Right ventricle myocardium inferior (tissue), 1 donor: ENCODE measurements around the gene NRXN3. TPM values are rescaled to one million over a fixed set of nuclear protein-coding genes. Genes with fewer than 3 reads are reported as not detected.

Experiments used
- ATAC-seq: fragments of 200-7000 bp; cut with Tn5 transposase; one replicate; pipeline ENCODE4 v1.9.1; 2020; ENCODE audit warnings: mild to moderate bottlenecking, moderate library complexity
- DNase-seq: peaks from one replicate; pipeline ENCODE4 v3.0.0; 2021; ENCODE audit errors: missing footprints
- intact Hi-C: fragments of 100-400 bp; cut with DNase I; formaldehyde crosslinking; loops from one replicate; pipeline ENCODE4 v1.11.0; 2022
- total RNA-seq: library from RNA; stranded (reverse); fragmentation: NEBNext Ultra II Directional; extraction: Animal tissue kit (Norgen Biotek cat#: 25700); gene quantifications from one replicate; pipeline ENCODE4 v1.2.1, GENCODE V29; 2021
- donor health status: DM: no; HTN: yes; CAD: no; lungs with severe emphysema.

NRXN3 gene
- total RNA-seq, 1 donor from 2014 or later, result 1.4 TPM

DNA sequence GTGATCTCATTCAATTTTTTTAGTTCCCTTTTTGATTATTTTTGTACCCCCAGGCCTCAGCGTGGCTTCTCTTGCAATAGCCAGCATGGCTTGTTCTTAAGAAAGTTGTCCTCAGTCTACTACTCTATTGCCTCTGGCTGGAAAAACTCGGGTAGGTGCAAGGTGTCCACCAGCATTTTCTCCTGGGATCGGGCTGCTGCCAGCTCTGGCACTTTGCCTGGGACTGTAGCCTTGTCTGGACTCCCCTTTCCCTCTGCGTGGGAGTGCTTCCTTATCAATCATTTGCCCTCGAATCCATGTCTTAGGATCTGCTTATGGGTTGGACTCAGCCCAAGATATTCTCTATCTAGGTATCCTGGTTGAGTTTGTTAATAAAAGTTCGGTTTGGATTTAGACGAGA lies 1267.8 kb downstream of the NRXN3 start:
- ATAC-seq (no peak), DNase-seq (no peak)
- intact Hi-C loops, result no loop called here

DNA sequence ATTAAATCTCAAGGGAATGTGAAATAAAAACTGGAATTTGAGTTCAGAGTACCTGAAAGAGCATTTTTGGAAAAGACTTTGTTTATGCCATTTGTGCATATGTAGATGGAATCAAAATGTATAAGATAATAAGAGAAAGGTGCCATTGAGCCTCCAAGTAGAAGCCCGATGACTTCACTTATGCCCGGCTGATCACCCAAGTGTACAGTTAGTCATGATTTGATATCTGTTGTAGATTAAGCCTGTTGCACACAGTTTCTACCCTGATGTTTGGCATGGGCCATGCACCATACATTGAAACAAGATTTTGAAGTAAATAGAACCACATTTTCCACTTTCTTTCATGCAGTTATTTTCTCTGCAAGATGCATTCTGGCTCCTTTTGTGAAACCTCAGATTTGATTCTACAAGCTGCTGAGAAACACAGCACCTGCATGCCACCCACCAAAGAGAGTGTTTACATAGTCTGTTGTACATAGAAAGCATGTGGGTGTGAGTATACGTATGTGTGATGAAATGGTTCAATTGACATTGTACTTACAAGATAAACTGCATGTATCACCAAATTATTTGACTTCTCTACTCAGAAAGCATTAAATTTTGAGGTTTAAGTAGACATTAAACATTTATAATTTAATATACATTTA lies 1268.6 kb downstream of the NRXN3 start:
- ATAC-seq, result no peak
- no peak for DNase-seq
- intact Hi-C loops, result no loop called here

DNA sequence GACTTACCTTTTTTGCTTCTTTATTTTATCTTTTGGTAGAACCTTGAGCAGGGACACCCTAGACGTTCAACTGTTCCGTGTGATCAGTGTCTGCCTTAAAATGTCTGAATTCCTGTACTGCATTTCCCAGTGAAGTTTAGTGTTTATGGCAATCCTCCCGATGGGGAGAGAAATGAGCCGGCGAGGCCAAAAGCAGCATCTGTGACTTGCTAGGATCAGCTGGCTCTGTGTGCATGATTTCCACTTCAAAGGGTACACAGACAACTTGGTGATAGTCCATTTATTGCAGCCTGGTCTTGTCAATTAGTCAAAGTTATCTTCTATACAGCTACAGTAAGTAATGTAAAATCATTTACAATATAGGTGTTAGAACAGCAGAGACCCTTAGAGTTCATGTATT lies 1272.6 kb downstream of the NRXN3 start:
- ATAC-seq (no peak), DNase-seq (no peak)
- intact Hi-C loops, result no loop called here

DNA sequence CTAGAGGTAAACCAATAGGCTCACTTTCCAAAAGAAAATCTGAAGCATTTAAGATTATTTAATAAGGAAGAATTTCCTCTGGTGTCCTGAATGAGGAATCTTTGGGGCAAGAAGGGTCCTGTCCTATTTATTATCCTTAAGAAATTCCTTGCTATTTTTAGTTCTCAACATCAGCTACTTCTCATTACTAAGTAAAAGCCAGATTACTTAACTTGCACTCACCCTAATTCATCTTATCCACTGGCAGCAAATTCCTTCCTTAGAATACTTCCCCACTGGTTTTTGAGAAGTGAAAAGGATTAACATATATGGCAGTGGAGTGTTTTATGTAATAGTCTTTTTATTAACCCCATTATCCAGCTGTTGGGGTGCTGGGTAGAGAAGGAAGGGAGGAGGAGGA lies 1273.4 kb downstream of the NRXN3 start:
- DNase-seq, result no peak
- no peak for ATAC-seq
- intact Hi-C loops, result no loop called here

DNA sequence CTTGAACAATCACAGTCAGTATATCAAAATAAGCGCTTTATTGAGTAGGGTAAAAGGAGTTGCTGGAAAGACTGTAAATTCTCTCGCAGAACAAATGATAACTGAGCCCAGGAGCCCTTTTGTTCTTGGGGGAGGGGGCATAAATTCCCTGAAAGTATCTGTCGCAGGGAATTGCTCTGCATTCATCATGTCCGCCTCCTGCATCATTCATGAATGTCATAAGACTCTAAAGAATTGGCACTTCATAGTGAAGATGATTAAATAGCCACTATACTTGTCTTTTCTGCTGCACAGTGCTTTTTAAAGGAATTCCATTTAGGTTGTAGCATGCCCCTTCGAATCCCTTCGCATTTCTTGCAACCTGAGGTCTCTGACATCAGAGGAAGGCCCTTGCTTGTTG lies 1278.8 kb downstream of the NRXN3 start:
- ATAC-seq (no peak), DNase-seq (no peak)
- intact Hi-C loops, result no loop called here

DNA sequence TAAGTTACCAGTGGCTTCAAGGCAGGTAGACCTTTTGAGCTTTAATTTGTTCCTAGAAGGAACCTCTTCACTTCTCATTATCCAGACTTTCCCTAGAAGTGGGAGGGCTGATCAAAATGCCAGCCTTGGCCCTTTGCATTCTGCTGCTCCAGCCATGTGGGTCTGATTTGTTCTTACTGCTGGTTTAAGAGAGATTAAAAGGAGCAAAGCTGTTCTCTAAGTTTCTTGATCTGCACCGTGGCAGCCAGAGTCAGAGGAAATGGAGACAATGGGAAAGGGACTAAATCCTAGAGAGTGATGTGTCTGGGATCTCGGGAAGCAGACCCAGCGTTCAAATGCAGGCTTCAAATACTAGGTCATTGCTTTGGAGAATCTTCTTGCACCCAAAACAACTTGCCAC lies 1281.4 kb downstream of the NRXN3 start:
- intact Hi-C loops, result no loop called here
- ATAC-seq, result no peak
- DNase-seq, result no peak

DNA sequence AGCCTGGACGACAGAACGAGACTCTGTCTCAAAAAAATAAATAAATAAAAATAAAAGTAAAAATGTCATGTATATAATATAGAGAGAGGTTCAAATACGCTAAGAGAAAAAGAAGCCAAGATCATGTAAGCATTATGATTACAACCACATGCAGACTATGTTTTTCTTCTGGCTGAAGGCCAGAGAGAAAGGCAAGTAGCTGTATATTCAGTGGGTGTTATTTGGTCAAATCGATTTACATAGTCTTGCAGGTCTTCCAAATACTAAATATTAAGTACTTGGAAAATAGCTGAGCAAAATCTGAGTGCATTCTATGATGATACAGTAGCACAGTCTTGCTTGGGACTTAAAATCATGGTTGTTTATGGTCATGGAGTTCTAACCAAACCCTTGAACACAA lies 1283.1 kb downstream of the NRXN3 start:
- ATAC-seq (no peak), DNase-seq (no peak)
- intact Hi-C loops, result no loop called here

DNA sequence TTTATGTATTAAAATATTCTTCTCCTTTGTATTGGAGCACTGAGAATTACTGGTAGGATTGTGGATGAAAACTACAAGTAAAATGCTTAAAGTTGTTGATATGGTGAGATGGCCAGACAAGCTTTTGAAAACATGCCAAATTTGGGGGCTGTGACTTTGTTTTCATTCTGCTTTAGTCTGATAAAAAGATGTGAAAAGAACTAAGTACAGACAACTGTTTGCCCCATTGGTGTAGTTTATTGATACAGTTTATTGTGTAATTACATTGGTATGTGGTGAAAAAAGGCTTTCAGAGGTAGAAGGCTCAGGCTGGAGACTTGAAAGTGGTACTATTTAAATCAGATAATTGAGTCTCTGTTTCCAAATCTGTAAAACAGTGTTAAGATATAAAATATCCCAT lies 1294.3 kb downstream of the NRXN3 start:
- DNase-seq (no peak), ATAC-seq (no peak)
- intact Hi-C loops, result no loop called here

DNA sequence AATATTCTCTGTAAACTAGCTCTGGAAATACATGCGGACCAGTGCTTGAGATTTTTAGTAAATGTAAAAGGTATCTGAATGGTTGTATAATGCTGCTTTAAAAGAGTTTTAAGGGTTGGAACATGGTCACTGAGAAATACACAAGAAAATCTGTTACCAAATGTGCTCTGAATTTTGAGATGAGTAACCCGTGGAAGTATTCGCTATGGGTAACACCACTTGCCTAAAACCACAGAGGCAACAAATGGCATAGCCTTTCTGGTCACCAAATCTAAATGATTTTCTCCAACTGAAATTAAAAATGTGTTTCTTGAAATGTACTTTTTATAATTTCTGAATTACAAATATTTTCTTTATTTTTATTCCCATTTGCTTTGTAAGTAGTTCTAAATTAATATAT lies 1295.5 kb downstream of the NRXN3 start:
- ATAC-seq (no peak), DNase-seq (no peak)
- intact Hi-C loops, result no loop called here

DNA sequence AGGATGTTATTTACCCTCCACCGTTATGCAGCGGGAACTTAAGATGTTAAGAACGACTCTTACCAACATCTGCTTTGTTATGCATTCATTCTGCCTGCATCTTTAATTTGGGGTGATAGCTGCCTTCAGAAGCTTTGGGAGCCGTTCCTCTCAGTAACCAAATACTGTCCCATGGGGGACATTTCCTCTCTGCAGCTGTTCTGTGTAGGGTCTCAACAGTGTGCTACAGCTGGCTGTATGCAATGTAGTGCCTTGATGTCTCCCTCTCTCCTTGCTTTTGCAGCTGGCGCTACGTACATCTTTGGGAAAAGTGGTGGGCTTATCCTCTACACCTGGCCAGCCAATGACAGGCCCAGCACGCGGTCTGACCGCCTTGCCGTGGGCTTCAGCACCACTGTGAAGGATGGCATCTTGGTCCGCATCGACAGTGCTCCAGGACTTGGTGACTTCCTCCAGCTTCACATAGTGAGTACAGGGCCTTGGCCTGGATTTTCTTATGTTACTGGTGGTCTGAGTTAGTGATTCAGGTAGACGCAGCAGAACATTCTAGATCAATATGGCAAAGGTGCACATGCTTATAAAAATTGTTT lies 1296.9 kb downstream of the NRXN3 start:
- ATAC-seq (no peak), DNase-seq (no peak)
- intact Hi-C loops, result no loop called here

DNA sequence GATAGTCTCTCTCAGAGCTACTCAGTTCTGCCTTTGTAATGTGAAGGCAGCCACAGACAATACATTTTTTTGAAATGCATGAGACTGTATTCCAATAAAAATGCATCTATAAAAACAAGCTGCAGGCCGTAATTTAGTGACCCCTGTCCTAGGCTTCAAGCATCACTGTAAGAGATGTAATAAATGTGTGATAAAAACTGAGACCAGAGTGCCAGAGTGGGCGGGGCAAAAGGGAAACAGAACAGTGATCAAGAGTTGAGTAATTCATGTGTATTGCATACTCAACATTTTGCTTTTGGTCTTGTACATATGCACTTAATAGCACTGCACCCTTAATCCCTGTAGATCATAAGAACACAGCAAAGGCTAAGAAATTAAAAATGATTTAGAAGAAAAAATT lies 1297.7 kb downstream of the NRXN3 start:
- DNase-seq, result no peak
- intact Hi-C loops, result no loop called here
- no peak for ATAC-seq

DNA sequence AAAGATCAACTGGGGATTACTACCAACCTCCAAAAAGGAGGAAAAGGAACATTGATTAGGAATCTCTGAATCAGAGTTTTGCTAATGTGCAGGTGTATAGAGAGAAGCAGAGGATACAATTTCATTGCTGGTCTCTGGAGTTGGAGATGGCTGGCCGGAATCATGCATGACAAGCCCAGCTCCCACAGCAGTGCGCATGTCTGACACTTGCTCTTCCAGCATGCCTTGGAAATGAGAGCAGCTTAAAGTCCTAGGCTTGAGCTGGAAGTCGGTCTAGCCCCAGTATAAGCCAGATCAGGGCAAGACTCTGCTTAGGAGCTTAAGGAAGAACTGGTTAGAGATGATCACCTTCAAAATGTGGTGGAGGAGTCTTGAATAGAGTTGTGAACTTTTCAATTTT lies 1298.3 kb downstream of the NRXN3 start:
- intact Hi-C loops, result no loop called here
- ATAC-seq (no peak), DNase-seq (no peak)

DNA sequence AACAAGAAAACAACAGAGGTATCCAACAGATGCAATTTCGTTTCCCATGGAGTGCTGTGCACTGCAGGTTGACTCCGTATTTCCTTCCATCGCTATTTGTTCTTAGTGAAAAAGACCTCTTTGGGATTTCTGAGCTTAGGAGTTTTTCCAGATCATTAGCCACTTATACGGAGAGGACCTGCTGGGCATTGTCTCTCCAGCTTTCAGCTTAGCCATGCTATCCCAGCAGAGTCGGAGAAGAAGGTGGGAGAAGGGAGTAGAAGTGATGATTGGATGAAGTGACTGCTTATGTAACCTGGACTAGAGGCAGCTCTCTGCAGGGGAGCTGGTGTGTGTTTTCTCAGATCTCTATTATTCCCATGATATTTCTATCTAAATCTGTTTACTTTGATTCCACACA lies 1303.5 kb downstream of the NRXN3 start:
- no peak for ATAC-seq
- intact Hi-C loops, result no loop called here
- no peak for DNase-seq

DNA sequence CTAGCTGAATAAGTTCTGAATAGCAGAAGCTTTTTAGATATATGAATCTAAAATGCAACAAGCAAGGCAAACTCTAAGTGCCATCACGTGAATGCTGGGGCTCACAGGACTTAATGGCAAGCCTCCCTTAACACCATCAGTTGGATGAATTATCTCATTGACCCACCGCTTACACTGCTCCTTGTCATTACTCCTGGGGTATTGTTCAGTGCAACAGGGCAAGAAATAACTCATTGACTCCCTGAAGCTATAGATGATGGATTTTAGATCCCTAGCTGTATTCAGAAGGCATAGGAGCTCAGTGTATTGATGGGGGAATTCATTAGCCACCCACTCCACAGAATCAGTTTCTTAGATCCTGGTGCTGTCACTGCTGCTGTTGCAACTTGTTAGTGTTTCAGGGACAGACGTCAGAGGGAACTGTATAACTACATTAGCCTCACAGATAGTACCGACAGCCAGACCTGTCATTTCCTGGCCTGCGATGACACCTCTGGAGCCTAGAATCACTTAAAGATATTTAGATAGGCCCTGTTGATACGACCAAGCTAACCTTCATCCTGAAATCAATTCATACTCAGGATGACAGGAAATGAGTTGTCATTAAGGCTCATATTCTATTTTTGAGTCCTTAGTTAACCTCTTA lies 1305.8 kb downstream of the NRXN3 start:
- DNase-seq, result no peak
- intact Hi-C loops, result no loop called here
- no peak for ATAC-seq

DNA sequence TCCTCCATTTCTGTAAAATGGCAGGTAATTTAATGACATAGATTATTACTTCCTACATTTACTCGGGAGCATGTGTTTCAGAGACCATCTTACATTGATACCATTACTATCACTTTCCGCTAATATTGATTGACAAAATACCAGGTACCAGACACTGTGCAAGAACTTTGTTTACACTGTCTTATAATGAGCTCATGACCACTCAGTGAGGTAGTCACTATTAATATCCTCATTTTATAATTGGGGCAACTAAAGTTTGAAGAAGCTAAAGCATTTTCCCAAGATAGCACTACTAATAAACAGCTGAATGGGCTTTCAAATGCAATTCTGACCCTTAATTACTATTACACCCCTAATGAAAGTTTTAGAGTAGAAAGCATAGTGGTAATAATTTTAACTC lies 1306.4 kb downstream of the NRXN3 start:
- DNase-seq (no peak), ATAC-seq (no peak)
- intact Hi-C loops, result no loop called here

DNA sequence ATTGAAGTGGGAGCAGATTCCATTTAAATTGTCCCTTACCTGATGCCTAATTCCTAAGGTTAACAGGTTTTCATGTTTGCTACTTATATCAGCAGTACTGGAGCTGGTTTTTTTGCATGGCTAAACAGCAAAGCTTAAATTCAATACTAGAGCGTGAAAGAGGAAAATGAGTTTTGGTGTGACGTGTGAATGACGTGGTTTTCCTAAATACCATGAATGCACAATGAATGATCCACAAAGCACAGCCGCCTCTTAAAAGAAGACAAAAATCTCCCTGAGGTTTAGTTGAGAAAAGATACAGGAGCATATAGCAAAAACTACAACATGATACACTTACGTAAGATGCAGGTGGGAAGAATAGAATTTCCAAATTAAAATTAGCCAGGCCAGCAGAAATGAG lies 1310.0 kb downstream of the NRXN3 start:
- ATAC-seq (no peak), DNase-seq (no peak)
- intact Hi-C loops, result no loop called here

DNA sequence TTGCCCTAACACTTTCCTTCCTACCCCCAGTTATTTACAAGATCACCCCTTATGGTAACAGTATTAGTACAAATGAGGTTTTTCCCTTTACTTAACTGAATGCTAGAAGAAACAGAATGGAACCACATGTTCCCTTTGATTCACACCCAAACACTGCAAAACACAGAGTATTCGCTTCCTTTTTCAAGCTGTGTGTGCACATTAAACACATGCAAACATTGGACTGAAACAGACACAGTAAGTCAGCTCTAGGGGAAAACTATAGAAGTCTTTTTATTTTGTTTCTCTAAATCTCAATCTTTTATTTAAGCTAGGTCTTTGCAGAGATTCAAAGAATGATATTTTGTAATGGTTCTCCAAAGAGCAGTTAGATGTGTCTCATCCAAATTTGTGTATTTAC lies 1312.7 kb downstream of the NRXN3 start:
- DNase-seq (no peak), ATAC-seq (no peak)
- intact Hi-C loops, result no loop called here

DNA sequence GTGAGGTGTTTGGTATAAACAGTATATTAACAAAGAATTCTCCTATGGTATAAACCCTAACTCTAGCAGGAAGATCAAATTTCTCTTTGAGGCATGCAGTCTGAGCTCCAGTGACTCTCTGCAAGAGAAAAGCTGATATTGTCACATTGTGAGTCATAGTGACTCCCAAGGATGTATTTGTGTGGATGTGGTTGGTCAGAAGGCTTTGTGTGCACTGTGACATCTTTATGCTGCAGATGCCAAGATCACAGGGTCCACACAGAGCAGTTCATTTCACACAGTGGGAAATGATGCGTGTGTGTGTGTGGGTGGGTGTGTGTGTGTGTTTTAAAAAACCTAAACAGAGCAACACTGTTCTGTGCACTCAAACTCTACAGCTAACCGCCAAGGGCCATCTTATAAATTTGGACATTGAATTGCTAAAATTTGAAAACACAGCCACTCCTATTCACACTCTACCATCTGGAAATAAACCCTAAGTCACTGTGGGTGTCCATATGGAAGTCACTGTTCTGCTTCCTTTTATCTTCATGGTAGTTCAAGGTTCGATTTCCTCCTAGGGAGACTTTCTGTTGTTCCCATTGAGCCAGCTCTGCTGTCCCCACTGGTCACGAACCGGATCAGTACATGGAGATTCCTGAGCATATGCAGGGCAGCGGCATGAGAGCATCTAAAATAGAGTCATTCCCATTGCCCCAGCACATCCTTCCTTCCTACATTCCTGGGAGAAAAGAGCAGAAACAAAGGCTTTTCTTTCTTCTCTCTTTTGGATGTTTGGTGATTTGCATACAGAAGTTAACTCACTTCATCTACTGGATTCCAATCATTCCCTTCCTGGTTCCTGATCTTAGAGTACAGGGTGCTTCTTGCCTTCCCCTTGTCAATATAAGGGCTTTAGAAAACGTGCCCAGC lies 1313.6 kb downstream of the NRXN3 start:
- no peak for DNase-seq
- intact Hi-C loops, result no loop called here
- ATAC-seq, result no peak

DNA sequence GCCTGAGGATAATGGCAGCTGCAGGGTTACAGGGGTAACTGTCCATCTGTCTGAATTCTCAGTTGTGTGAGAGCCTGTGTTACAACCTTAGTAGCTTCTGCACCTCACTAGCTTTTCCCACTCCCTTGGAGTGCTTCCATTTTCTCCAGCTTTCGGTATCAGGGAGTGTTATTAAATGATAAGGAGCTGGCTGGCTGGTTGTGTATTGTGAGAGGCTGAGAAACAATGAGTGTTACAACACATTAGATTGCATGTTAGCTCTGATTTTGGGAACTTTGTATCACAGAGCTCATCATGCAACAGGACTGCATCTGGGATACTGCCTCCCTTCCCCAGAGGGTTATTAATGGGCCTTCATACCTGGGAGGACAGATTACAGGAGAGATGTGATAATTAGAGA lies 1317.5 kb downstream of the NRXN3 start:
- ATAC-seq (no peak), DNase-seq (no peak)
- intact Hi-C loops, result no loop called here

DNA sequence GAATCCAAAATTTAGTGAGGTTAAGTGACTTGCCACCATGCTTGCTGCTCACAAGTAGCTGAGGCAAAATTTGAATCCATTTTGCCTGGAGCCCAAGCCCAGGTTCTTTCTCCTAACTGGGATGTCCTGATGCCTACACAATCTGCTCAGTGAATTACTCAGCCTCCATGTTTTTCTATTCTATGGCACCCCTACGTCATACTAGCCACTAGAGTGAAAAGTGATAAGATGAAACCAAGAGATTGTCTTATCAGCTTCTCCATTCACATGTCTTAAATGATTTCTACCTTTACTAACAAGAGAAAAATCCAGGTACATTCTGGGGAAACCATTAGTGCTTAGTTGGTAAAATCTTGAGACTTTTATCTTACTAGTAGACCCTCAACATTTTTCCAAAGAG lies 1321.0 kb downstream of the NRXN3 start:
- no peak for ATAC-seq
- no peak for DNase-seq
- intact Hi-C loops, result no loop called here
